Measurements from ENCODE around the gene CADM4. TPM values are rescaled to one million over a fixed set of nuclear protein-coding genes. Genes with fewer than 3 reads are reported as not detected.

The CADM4 gene
- total and polyA plus RNA-seq, 2 experiments from 2014 or later = 16.6 to 22.7 TPM

GRCh38 chr19:43681821-43682220 is 42.2 kb upstream of the CADM4 start:
- H3K9me3 ChIP-seq (ENCODE audit: low read depth) = no peaks in the 10 kb centered on the region
- H3K4me1 ChIP-seq (ENCODE audit: insufficient read depth) = no peaks in the 10 kb centered on the region
- no peaks in the 10 kb centered on the region for H4K20me1 ChIP-seq (ENCODE audit: insufficient read depth, poor library complexity, severe bottlenecking)
- 89% methylated on average over 5 of the region's 5 CpGs for WGBS (ENCODE audit: low lambda C conversion rate, missing lambda C conversion rate)
- no peaks in the 10 kb centered on the region for H3K9me2 ChIP-seq (replicated peaks; ENCODE audit: insufficient read depth)
- H3K36me3 ChIP-seq (replicated peaks; ENCODE audit: insufficient read depth, low read depth) = no peaks in the 10 kb centered on the region
- H2AFZ ChIP-seq = no peak overlapping the region
- DNase-seq (ENCODE audit: low spot score) = no peak
- no peaks in the 10 kb centered on the region for H3K27me3 ChIP-seq
- H3K4me3 ChIP-seq = no peak overlapping the region
- TF ChIP-seq EZH2 (IDR thresholded peaks at IDR 0.05; ENCODE audit: borderline replicate concordance) = no peak
- no peak for TF ChIP-seq EZH2phosphoT487 (IDR thresholded peaks at IDR 0.05; ENCODE audit: low read depth, severe bottlenecking, unreplicated experiment)
- no peak for TF ChIP-seq CTCF (IDR thresholded peaks at IDR 0.05; ENCODE audit: poor library complexity)
- H3K27ac ChIP-seq = no peak overlapping the region
- H3K4me2 ChIP-seq = no peak overlapping the region
- no peaks in the 10 kb centered on the region for H3K79me2 ChIP-seq

GRCh38 chr19:43678512-43679261 is 39.0 kb upstream of the CADM4 start:
- TF ChIP-seq CTCF (IDR thresholded peaks at IDR 0.05; ENCODE audit: poor library complexity) (no peak), EZH2phosphoT487 (IDR thresholded peaks at IDR 0.05; ENCODE audit: low read depth, severe bottlenecking, unreplicated experiment) (no peak), EZH2 (IDR thresholded peaks at IDR 0.05; ENCODE audit: borderline replicate concordance) (no peak)
- Histone ChIP-seq H3K27me3 (no peaks in the 10 kb centered on the region), H3K27ac (peak overlapping the region; percentile 82), H3K4me2 (no peak overlapping the region), H3K9me2 (replicated peaks; ENCODE audit: insufficient read depth) (no peaks in the 10 kb centered on the region), H3K36me3 (replicated peaks; ENCODE audit: insufficient read depth, low read depth) (no peaks in the 10 kb centered on the region), H4K20me1 (ENCODE audit: insufficient read depth, poor library complexity, severe bottlenecking) (no peaks in the 10 kb centered on the region), H3K9me3 (ENCODE audit: low read depth) (no peaks in the 10 kb centered on the region), H3K4me1 (ENCODE audit: insufficient read depth) (peaks cover 6% of the 10 kb centered on the region), H3K4me3 (no peak overlapping the region), H2AFZ (no peak overlapping the region), H3K79me2 (no peaks in the 10 kb centered on the region)
- WGBS (ENCODE audit: low lambda C conversion rate, missing lambda C conversion rate) = 91% methylated on average over 11 of the region's 11 CpGs
- DNase-seq (ENCODE audit: low spot score) = no peak

- TF ChIP-seq EZH2 (IDR thresholded peaks at IDR 0.05; ENCODE audit: borderline replicate concordance) = no peak
- TF ChIP-seq CTCF (IDR thresholded peaks at IDR 0.05; ENCODE audit: poor library complexity) = no peak
- no peak for TF ChIP-seq EZH2phosphoT487 (IDR thresholded peaks at IDR 0.05; ENCODE audit: low read depth, severe bottlenecking, unreplicated experiment)
- Histone ChIP-seq H3K27ac (peak overlapping the region; percentile 96), H3K4me1 (ENCODE audit: insufficient read depth) (peaks cover 6% of the 10 kb centered on the region), H3K9me3 (ENCODE audit: low read depth) (no peaks in the 10 kb centered on the region), H3K4me3 (no peak overlapping the region), H3K27me3 (no peaks in the 10 kb centered on the region), H3K36me3 (replicated peaks; ENCODE audit: insufficient read depth, low read depth) (no peaks in the 10 kb centered on the region), H4K20me1 (ENCODE audit: insufficient read depth, poor library complexity, severe bottlenecking) (no peaks in the 10 kb centered on the region), H3K4me2 (peak overlapping the region; percentile 54), H3K9me2 (replicated peaks; ENCODE audit: insufficient read depth) (no peaks in the 10 kb centered on the region), H3K79me2 (no peaks in the 10 kb centered on the region), H2AFZ (no peak overlapping the region)
- DNase-seq (ENCODE audit: low spot score) = no peak
- WGBS (ENCODE audit: low lambda C conversion rate, missing lambda C conversion rate) = 92% methylated on average over 11 of the region's 11 CpGs
Observed at GRCh38 chr19:43675906-43676305, 36.3 kb upstream of the CADM4 start.
